Amniotic epithelial cell (primary cell): Measurements from ENCODE around the gene RNASE7.

Experiments used
- DNase-seq: peaks from one replicate; pipeline ENCODE4 v3.0.0-alpha.2; 2010; ENCODE audit warnings: low read depth

RNASE7 gene

GRCh38 chr14:21086908-21087293 lies 44.7 kb downstream of the RNASE7 start:
- no peak for DNase-seq

- peak; percentile 93 for DNase-seq
Measured at GRCh38 chr14:21087294-21088091, 45.3 kb downstream of the RNASE7 start.

- DNase-seq: no peak
Measured at GRCh38 chr14:21088687-21089086, 46.5 kb downstream of the RNASE7 start.

GRCh38 chr14:21089271-21089670 lies 47.1 kb downstream of the RNASE7 start:
- DNase-seq: no peak

GRCh38 chr14:21089877-21090193 lies 47.7 kb downstream of the RNASE7 start:
- DNase-seq: no peak

GRCh38 chr14:21090194-21090939 lies 48.2 kb downstream of the RNASE7 start:
- no peak for DNase-seq

- DNase-seq: no peak
Measured at GRCh38 chr14:21090940-21091663, 48.9 kb downstream of the RNASE7 start.

GRCh38 chr14:21091821-21092272 lies 49.7 kb downstream of the RNASE7 start:
- DNase-seq: no peak

GRCh38 chr14:21092273-21093011 lies 50.3 kb downstream of the RNASE7 start:
- DNase-seq: peak; percentile 52

- DNase-seq: no peak
Measured at GRCh38 chr14:21093018-21093417, 50.9 kb downstream of the RNASE7 start.
